ENCODE results near the gene USP24.
A peak's percentile ranks its signal among the peaks of the same experiment; 100 is the strongest.

The USP24 gene

DNA sequence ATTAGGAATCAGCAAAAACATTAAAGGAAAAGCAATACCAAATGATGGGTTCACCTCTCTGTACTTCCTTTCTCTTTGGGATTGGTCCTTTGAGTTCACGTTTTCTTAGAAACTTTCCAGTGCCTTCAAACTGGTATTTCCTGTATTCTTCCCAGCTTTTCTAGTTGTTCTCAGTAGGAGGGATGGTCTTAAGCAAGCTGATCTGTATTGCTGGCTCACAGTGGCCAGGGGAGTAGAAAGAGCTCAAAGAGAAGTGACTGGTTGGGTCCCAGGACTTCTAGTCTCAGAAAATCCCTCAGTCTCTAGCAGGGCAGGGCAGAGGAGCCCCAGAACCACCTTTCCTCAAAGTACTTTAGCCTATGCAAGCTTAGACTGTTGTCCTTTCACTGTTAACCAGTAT, 10.1 kb upstream of the USP24 start:
- no peaks in the 10 kb centered on the region for H3K36me3 Mint-ChIP-seq (ENCODE audit: low read depth)
- H3K27ac Mint-ChIP-seq = no peak overlapping the region
- peaks cover 11% of the 10 kb centered on the region for H3K9me3 Mint-ChIP-seq
- TF ChIP-seq, protein P1, sequence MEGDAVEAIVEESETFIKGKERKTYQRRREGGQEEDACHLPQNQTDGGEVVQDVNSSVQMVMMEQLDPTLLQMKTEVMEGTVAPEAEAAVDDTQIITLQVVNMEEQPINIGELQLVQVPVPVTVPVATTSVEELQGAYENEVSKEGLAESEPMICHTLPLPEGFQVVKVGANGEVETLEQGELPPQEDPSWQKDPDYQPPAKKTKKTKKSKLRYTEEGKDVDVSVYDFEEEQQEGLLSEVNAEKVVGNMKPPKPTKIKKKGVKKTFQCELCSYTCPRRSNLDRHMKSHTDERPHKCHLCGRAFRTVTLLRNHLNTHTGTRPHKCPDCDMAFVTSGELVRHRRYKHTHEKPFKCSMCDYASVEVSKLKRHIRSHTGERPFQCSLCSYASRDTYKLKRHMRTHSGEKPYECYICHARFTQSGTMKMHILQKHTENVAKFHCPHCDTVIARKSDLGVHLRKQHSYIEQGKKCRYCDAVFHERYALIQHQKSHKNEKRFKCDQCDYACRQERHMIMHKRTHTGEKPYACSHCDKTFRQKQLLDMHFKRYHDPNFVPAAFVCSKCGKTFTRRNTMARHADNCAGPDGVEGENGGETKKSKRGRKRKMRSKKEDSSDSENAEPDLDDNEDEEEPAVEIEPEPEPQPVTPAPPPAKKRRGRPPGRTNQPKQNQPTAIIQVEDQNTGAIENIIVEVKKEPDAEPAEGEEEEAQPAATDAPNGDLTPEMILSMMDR (IDR thresholded peaks at IDR 0.05; ENCODE audit: unreplicated experiment in 3 of 3) = no peak
- no peaks in the 10 kb centered on the region for H3K27me3 Mint-ChIP-seq (ENCODE audit: low read depth)
- no peaks in the 10 kb centered on the region for H3K4me1 Mint-ChIP-seq
- H3K4me3 Mint-ChIP-seq = no peak overlapping the region

DNA sequence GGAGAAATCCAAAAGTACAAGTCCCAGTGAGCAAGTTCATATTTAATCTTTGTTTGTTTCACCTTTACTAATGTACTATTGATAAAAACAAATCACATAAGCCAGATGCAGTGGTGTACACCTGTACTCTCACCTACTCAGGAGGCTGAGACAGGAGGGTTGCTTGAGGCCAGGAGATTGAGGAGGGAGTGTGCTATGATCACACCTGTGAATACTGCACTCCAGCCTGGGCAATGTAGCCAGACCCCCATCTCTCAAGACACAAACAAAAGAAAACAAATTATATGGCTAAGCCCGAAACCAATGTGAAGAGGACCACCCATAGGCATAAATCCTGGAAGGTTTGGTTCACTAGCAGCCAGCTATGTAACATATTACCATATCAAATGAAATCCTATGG, 9.6 kb upstream of the USP24 start:
- TF ChIP-seq, protein P1 (IDR thresholded peaks at IDR 0.05; ENCODE audit: unreplicated experiment in 3 of 3) = no peak
- Mint-ChIP-seq H3K9me3 (peaks cover 11% of the 10 kb centered on the region), H3K27ac (no peak overlapping the region), H3K4me3 (no peak overlapping the region), H3K4me1 (no peaks in the 10 kb centered on the region), H3K27me3 (ENCODE audit: low read depth) (no peaks in the 10 kb centered on the region), H3K36me3 (ENCODE audit: low read depth) (no peaks in the 10 kb centered on the region)

DNA sequence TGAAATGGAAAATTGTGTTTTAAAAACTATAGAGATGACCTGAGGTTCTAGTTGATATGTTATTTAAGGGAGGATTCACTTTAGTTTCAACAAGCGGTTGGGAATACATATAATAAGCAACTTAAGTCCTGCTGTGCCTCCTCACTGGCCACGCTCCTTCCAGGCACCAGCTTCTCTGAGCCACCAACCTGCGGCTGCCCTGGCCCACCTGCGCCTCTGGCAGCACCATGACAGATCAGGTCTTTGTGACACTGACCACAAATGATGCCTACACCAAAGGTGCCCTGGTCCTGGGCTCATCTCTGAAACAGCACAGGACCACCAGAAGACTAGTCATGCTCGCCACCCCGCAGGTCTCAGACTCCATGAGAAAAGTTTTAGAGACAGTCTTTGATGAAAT, 7.0 kb upstream of the USP24 start:
- Mint-ChIP-seq H3K9me3 (peaks cover 4% of the 10 kb centered on the region), H3K4me1 (no peaks in the 10 kb centered on the region), H3K36me3 (ENCODE audit: low read depth) (no peaks in the 10 kb centered on the region), H3K27me3 (ENCODE audit: low read depth) (peaks cover 7% of the 10 kb centered on the region), H3K4me3 (no peak overlapping the region), H3K27ac (no peak overlapping the region)
- TF ChIP-seq, protein P1 (IDR thresholded peaks at IDR 0.05; ENCODE audit: unreplicated experiment in 3 of 3) = no peak

DNA sequence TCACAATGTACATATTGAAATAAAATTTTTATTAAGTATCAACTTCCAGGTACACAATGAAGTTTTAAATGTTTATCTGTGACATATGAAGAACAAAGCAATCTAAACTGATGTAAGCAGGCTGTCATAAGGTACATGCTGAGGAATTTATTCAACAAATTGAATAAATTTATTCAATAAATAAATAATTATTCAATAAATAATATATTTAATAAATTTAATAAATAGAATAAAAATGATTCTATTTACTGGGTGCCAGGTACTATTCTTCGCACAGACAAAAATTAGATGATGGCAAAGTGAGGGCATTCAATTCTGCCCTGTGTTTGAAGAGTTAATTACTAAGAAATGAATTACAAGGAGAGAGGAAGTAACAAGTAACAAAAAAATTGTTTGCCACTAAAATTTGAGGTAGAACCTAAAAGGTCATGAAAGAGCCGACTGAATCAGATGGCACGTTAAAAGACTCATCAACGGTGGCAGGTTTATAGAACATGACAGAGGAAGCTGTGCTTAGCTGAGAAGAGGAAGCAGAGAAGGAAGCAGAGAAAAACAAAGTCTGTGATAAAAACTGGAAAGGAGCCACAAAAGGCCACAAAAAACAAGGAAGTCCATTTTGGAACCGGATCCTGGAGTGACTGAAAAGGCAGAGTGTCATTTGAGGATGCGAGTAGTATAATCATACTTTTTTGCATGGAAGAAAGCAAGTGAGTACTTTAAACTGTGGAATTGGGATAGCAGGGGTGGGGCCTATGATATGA, 2.2 kb upstream of the USP24 start:
- Mint-ChIP-seq H3K4me3 (peak overlapping the region in 1 of 3 experiments; percentile 35), H3K4me1 (peaks cover 32% of the 10 kb centered on the region), H3K9me3 (no peaks in the 10 kb centered on the region), H3K27ac (no peak overlapping the region), H3K36me3 (ENCODE audit: low read depth) (no peaks in the 10 kb centered on the region), H3K27me3 (ENCODE audit: low read depth) (peaks cover 7% of the 10 kb centered on the region)
- TF ChIP-seq, protein P1 (IDR thresholded peaks at IDR 0.05; ENCODE audit: unreplicated experiment in 3 of 3) = no peak

DNA sequence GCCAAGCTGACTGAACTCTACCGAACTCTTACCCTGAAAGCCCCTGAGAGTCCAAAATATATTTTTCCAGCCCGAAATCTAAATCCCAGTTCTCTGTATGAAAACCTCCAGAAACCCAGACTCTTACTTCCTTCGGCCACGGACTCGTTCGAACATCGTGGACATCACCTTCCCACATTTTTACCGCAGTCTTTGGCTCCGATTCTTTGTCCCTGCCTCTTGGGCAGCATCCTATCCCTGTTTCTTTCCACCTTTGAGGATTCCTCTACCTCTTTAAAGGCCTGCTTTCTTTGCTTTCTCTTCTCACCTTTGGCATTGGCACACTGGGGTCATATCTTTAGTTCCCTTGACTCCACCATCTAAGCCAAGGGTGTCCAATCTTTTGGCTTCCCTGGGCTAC, 932 bp upstream of the USP24 start:
- H3K4me1 Mint-ChIP-seq = peaks cover 45% of the 10 kb centered on the region
- TF ChIP-seq, protein P1 (IDR thresholded peaks at IDR 0.05; ENCODE audit: unreplicated experiment in 3 of 3) = no peak
- peak overlapping the region; percentile 93 to 94 (median 93) for H3K4me3 Mint-ChIP-seq
- peak overlapping the region; percentile 96 to 97 (median 97) for H3K27ac Mint-ChIP-seq
- no peaks in the 10 kb centered on the region for H3K9me3 Mint-ChIP-seq
- peaks cover 7% of the 10 kb centered on the region for H3K27me3 Mint-ChIP-seq (ENCODE audit: low read depth)
- no peaks in the 10 kb centered on the region for H3K36me3 Mint-ChIP-seq (ENCODE audit: low read depth)

DNA sequence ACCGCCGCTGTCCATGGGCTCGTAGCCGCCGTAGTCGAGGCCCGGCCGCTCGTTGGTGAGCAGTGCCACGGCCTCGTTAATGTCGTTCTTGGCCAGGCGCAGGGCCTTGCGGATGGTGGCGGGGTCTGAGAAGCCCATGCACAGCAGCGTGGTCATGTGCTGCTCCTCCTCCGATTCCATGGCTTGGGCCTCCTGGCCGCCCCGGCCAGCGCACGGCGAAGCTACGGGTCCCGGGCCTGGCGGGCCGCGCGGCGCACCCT, 300 bp downstream of the USP24 start:
- Mint-ChIP-seq H3K9me3 (no peaks in the 10 kb centered on the region), H3K27ac (peak overlapping the region in 1 of 3 experiments; percentile 93), H3K36me3 (ENCODE audit: low read depth) (no peaks in the 10 kb centered on the region), H3K4me1 (peaks cover 55% of the 10 kb centered on the region), H3K4me3 (peak overlapping the region; percentile 78 to 95 (median 93)), H3K27me3 (ENCODE audit: low read depth) (peaks cover 7% of the 10 kb centered on the region)
- TF ChIP-seq, protein P1 (IDR thresholded peaks at IDR 0.05; ENCODE audit: unreplicated experiment in 3 of 3) = no peak

Data from nephron (organoid).